Heart left ventricle (tissue), 16 donors: ENCODE data around the gene CLINT1. TPM values are rescaled to one million over a fixed set of nuclear protein-coding genes. Genes with fewer than 3 reads are reported as not detected.

Experiments used
- ATAC-seq, 4 donors: fragments of 200-7000 bp; cut with Tn5 transposase; one replicate each; pipeline ENCODE4 v1.9.1; 2020 to 2022; ENCODE audit warnings: moderate library complexity in 4 of 4, mild to moderate bottlenecking in 3 of 4, moderate number of reproducible peaks in 1 of 4
- DNase-seq, 5 donors: peaks; one replicate each; pipeline ENCODE4 v3.0.0-alpha.2; 2020
- H3K27ac ChIP-seq, 12 donors: fragments of 200-600 bp; sonication (generic) in 4 of 12; one replicate each; pipeline versions ENCODE4 v1.5.0 to v1.8.0; 2016 to 2022; ENCODE audit warnings: mild to moderate bottlenecking in 2 of 12
- H3K27me3 ChIP-seq, 9 donors: fragments of 200-600 bp; sonication (generic) in 2 of 9; one replicate each; pipeline versions ENCODE4 v1.5.1 to v1.8.0; 2016 to 2022; ENCODE audit warnings: mild to moderate bottlenecking in 3 of 9
- H3K36me3 ChIP-seq, 9 donors: fragments of 200-600 bp; sonication (generic) in 2 of 9; one replicate each; pipeline versions ENCODE4 v1.5.0 to v1.8.0; 2018 to 2022; ENCODE audit warnings: mild to moderate bottlenecking in 2 of 9
- H3K4me1 ChIP-seq, 12 donors: fragments of 200-600 bp; sonication (generic) in 4 of 12; one replicate each; pipeline versions ENCODE4 v1.5.0 to v1.8.0; 2016 to 2022; ENCODE audit warnings: mild to moderate bottlenecking in 3 of 12
- H3K4me3 ChIP-seq, 12 donors: fragments of 200-600 bp; sonication (generic) in 4 of 12; one replicate each; pipeline versions ENCODE4 v1.5.0 to v1.8.0; 2017 to 2022; ENCODE audit warnings: mild to moderate bottlenecking in 9 of 12, moderate library complexity in 4 of 12
- H3K9me3 ChIP-seq, 12 donors: fragments of 200-600 bp; sonication (generic) in 4 of 12; one replicate each; pipeline versions ENCODE4 v1.5.0 to v1.8.0; 2016 to 2022; ENCODE audit warnings: mild to moderate bottlenecking in 1 of 12
- CTCF ChIP-seq, 12 donors: fragments of 200-600 bp; sonication (generic) in 4 of 12; IDR thresholded peaks; one replicate each; pipeline versions ENCODE4 v1.5.0 to v1.8.0; 2018 to 2022; ENCODE audit warnings: antibody characterized with exemption in 12 of 12, mild to moderate bottlenecking in 5 of 12
- POLR2A ChIP-seq, 2 donors: fragments of 450-650 bp; IDR thresholded peaks; one replicate each; pipeline ENCODE4 v1.6.1; 2017; ENCODE audit warnings: antibody characterized with exemption in 2 of 2, mild to moderate bottlenecking in 2 of 2, moderate library complexity in 2 of 2
- WGBS, 4 donors: extraction: QIAGEN DNeasy Blood & Tissue Kit in 2 of 4; methylation state at CpG; one replicate each; pipeline versions ENCODE4 v1.1.5 to v1.1.7; 2013 to 2018; 5-methylcytosine and 5-hydroxymethylcytosine counted together
- intact Hi-C, 10 donors: fragments of 100-400 bp; cut with DNase I; formaldehyde crosslinking; loops; one replicate each; pipeline versions ENCODE4 v1.11.1 to v1.14.2; 2022
- polyA plus RNA-seq, 2 donors: library from polyadenylated mRNA; stranded (reverse); fragments of 200-250 nt; gene quantifications; one replicate each; pipeline ENCODE4 v1.2.3, GENCODE V29; 2013
- total RNA-seq, 9 donors: library from RNA; depleted of rRNA in 2 of 9; stranded (reverse); fragments of >200 nt in 2 of 9; fragmentation: NEBNext Ultra II Directional in 3 of 9; extraction: Animal tissue kit (Norgen Biotek cat#: 25700) in 3 of 9; gene quantifications; one replicate each; pipeline versions ENCODE4 v1.1.0 to v1.2.4, GENCODE V29; 2016 to 2023
- donor health status: ischemic (EF 13 %, LVEDD 7.1; RV severe dilation, severe dysfunction).
- donor health status: healthy with polysubstance abuse.
- donor health status: DM: no; HTN: yes; CAD: no.
- donor health status: DM: no; HTN: no; CAD: no.
- donor health status: ischemic (EF 25% LVEDD 6.9; RV normal size, moderate dysfunction).
- donor health status: ischemic (EF 25% LVEDD 5.7; RV mildly dilated, moderate dysfunction).
- donor health status: healthy.
- donor health status: DM: yes; HTN: yes; CAD: no.
- donor health status: ischemic (EF 35%, LVEDD 5.7; RV mildly dilated, moderate dysfunction).
- donor health status: nonischemic (EF 11% LVEDD 7.7; RV severe dilation, severe dysfunction).
- donor health status: DM: yes; HTN: yes; CAD: no.
- donor health status: PGD.
- donor health status: ischemic (EF 29% LVEDD 5.4; RV normal size, mild dysfunction).
- donor health status: nonischemic (EF 23%, LVEDD 6.1; RV moderate dilation, normal function).

CLINT1 gene
- total and polyA plus RNA-seq, 11 donors, result 13.0 to 84.8 (median 48.7) TPM

GRCh38 chr5:157802736-157803135 is 56.2 kb downstream of the CLINT1 start:
- no peak for TF ChIP-seq POLR2A (IDR thresholded peaks at IDR 0.05)
- TF ChIP-seq CTCF (IDR thresholded peaks at IDR 0.05), result no peak
- H3K4me3 ChIP-seq, result no peak overlapping the region
- H3K4me1 ChIP-seq, result peaks cover 0 to 3% (median 0%) of the 10 kb centered on the region in 12 donors
- H3K27ac ChIP-seq, result no peak overlapping the region
- DNase-seq, result no peak
- no peak for ATAC-seq
- no peaks in the 10 kb centered on the region for H3K27me3 ChIP-seq
- 96 to 99% (median 98%) methylated on average over 6 of the region's 6 CpGs for WGBS, 4 donors
- no peaks in the 10 kb centered on the region for H3K9me3 ChIP-seq
- H3K36me3 ChIP-seq, result peaks cover 0 to 87% (median 46%) of the 10 kb centered on the region in 9 donors
- intact Hi-C loops, result no loop called here

GRCh38 chr5:157800137-157800536 is 58.8 kb downstream of the CLINT1 start:
- H3K9me3 ChIP-seq, result no peaks in the 10 kb centered on the region
- H3K27ac ChIP-seq, result no peak overlapping the region
- TF ChIP-seq POLR2A (IDR thresholded peaks at IDR 0.05) (no peak), CTCF (IDR thresholded peaks at IDR 0.05) (no peak)
- DNase-seq (no peak), ATAC-seq (no peak)
- peaks cover 0 to 87% (median 50%) of the 10 kb centered on the region in 9 donors for H3K36me3 ChIP-seq
- WGBS, 4 donors, result 78 to 89% (median 85%) methylated on average over 1 of the region's 1 CpG
- H3K4me1 ChIP-seq, result no peaks in the 10 kb centered on the region
- intact Hi-C loops, result no loop called here
- H3K4me3 ChIP-seq, result no peak overlapping the region
- no peaks in the 10 kb centered on the region for H3K27me3 ChIP-seq

GRCh38 chr5:157799578-157799977 is 59.4 kb downstream of the CLINT1 start:
- intact Hi-C loops, result no loop called here
- no peaks in the 10 kb centered on the region for H3K4me1 ChIP-seq
- no peak overlapping the region for H3K27ac ChIP-seq
- TF ChIP-seq POLR2A (IDR thresholded peaks at IDR 0.05) (no peak), CTCF (IDR thresholded peaks at IDR 0.05) (no peak)
- H3K27me3 ChIP-seq, result no peaks in the 10 kb centered on the region
- no peaks in the 10 kb centered on the region for H3K9me3 ChIP-seq
- DNase-seq (no peak), ATAC-seq (no peak)
- WGBS, 4 donors, result 95 to 100% (median 97%) methylated on average over 1 of the region's 1 CpG
- H3K36me3 ChIP-seq, result peaks cover 0 to 87% (median 46%) of the 10 kb centered on the region in 9 donors
- no peak overlapping the region for H3K4me3 ChIP-seq

- H3K4me3 ChIP-seq, result no peak overlapping the region
- peaks cover 0 to 95% (median 73%) of the 10 kb centered on the region in 9 donors for H3K36me3 ChIP-seq
- no peak overlapping the region for H3K27ac ChIP-seq
- intact Hi-C loops, result no loop called here
- no peak for DNase-seq
- no peak for ATAC-seq
- WGBS, 4 donors, result 83 to 87% (median 86%) methylated on average over 4 of the region's 4 CpGs
- no peaks in the 10 kb centered on the region for H3K9me3 ChIP-seq
- no peaks in the 10 kb centered on the region for H3K4me1 ChIP-seq
- H3K27me3 ChIP-seq, result no peaks in the 10 kb centered on the region
- TF ChIP-seq CTCF (IDR thresholded peaks at IDR 0.05) (no peak), POLR2A (IDR thresholded peaks at IDR 0.05) (no peak)
Measured at GRCh38 chr5:157793301-157793700, 65.6 kb downstream of the CLINT1 start.
